ENCODE results near the gene KLRB1. TPM values are rescaled to one million over a fixed set of nuclear protein-coding genes. Genes with fewer than 3 reads are reported as not detected.

KLRB1 gene
- total RNA-seq, 1 experiment from 2014 or later, result not detected

DNA sequence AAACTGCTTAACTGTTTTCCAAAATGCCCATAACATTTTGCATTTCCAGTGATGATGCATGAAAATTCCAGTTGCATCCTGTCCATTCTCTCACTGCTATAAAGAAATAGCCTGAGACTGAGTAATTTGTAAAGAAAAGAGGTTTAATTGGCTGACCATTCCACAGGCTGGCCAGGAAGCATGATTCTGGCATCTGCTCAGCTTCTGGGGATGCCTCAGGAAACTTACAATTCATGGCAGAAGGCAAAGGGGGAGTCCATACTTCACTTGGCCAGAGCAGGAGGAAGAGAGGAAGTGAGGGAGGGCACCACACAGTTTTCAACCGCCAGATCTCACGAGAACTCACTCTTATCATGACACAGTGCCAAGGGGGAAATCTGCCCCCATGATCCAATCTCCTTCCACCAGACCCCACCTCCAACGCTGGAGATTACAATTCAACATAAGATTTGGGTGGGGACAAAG is 43.6 kb upstream of the KLRB1 start:
- DNase-seq (ENCODE audit: low read depth, low spot score), result no peak
- TF ChIP-seq SIN3A (IDR thresholded peaks at IDR 0.05; ENCODE audit: low read depth) (no peak), SRF (IDR thresholded peaks at IDR 0.05; ENCODE audit: low read depth) (no peak), EZH2phosphoT487 (IDR thresholded peaks at IDR 0.05; ENCODE audit: borderline replicate concordance) (no peak), ZFX (IDR thresholded peaks at IDR 0.05) (no peak)
- TF ChIP-seq, protein P1, sequence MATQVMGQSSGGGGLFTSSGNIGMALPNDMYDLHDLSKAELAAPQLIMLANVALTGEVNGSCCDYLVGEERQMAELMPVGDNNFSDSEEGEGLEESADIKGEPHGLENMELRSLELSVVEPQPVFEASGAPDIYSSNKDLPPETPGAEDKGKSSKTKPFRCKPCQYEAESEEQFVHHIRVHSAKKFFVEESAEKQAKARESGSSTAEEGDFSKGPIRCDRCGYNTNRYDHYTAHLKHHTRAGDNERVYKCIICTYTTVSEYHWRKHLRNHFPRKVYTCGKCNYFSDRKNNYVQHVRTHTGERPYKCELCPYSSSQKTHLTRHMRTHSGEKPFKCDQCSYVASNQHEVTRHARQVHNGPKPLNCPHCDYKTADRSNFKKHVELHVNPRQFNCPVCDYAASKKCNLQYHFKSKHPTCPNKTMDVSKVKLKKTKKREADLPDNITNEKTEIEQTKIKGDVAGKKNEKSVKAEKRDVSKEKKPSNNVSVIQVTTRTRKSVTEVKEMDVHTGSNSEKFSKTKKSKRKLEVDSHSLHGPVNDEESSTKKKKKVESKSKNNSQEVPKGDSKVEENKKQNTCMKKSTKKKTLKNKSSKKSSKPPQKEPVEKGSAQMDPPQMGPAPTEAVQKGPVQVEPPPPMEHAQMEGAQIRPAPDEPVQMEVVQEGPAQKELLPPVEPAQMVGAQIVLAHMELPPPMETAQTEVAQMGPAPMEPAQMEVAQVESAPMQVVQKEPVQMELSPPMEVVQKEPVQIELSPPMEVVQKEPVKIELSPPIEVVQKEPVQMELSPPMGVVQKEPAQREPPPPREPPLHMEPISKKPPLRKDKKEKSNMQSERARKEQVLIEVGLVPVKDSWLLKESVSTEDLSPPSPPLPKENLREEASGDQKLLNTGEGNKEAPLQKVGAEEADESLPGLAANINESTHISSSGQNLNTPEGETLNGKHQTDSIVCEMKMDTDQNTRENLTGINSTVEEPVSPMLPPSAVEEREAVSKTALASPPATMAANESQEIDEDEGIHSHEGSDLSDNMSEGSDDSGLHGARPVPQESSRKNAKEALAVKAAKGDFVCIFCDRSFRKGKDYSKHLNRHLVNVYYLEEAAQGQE (IDR thresholded peaks at IDR 0.05; ENCODE audit: low read depth), result no peak
- H3K27ac ChIP-seq (ENCODE audit: low read depth, low read length), result no peak overlapping the region
- intact Hi-C loops (cut with micrococcal nuclease), result no loop called here
- ChIA-PET POLR2A (no interaction called here), RAD21 (ENCODE audit: low non-redundant PET in 1 of 2, low total read pairs in 2 of 2, uncharacterized antibody in 2 of 2, unreplicated experiment in 2 of 2) (no interaction called here), CTCF (no interaction called here)
- H2AFZ ChIP-seq (ENCODE audit: low read depth, low read length, poor library complexity, severe bottlenecking), result no peak overlapping the region
- no peaks in the 10 kb centered on the region for H3K79me2 ChIP-seq (ENCODE audit: insufficient read depth, low read length)
- H4K20me1 ChIP-seq (ENCODE audit: insufficient read depth), result no peaks in the 10 kb centered on the region
- no peak for ATAC-seq
- BruUV-seq (replicated peaks), result no TSS peak
- H3K4me3 ChIP-seq (replicated peaks in 1 of 2; ENCODE audit: low read depth in 1 of 2, low read length in 2 of 2), result no peak overlapping the region
- H3K9ac ChIP-seq (ENCODE audit: low read length), result no peak overlapping the region
- H3K36me3 ChIP-seq (ENCODE audit: control insufficient read depth in 1 of 2, insufficient read depth in 2 of 2, low read length in 2 of 2), result no peaks in the 10 kb centered on the region
- H3K9me3 ChIP-seq (ENCODE audit: control insufficient read depth in 1 of 2, insufficient read depth in 1 of 2, low read depth in 1 of 2, low read length in 2 of 2), result no peaks in the 10 kb centered on the region
- H3K9me2 ChIP-seq (ENCODE audit: insufficient read depth), result no peaks in the 10 kb centered on the region
- H3K4me2 ChIP-seq (ENCODE audit: low read length), result no peak overlapping the region
- H3K4me1 ChIP-seq (ENCODE audit: control insufficient read depth in 1 of 2, insufficient read depth in 2 of 2, low read length in 2 of 2), result peaks cover 0 to 12% of the 10 kb centered on the region in 2 experiments; a peak in 1 of 4 replicates
- no peaks in the 10 kb centered on the region for H3K27me3 ChIP-seq (ENCODE audit: insufficient read depth, low read length)

DNA sequence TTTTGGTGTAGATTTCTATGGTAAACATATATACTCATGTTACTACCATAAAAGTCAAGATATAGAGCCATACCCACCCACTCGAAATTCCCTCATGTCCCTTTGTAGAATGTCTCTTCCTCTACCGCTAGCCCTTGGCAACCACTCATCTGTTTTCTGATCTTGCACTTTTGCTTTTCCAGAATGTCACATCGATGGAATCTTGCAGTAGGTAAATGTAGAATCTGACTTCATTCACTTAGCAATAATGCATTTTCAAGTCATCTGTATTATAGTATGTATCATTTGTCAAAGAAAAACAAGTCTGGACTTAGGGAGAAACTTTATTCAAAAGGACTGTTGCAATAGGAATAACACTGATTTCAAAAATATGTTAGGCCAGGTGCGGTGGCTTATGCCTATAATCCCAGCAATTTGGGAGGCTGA is 42.4 kb upstream of the KLRB1 start:
- H2AFZ ChIP-seq (ENCODE audit: low read depth, low read length, poor library complexity, severe bottlenecking), result no peak overlapping the region
- H3K27ac ChIP-seq (ENCODE audit: low read depth, low read length), result no peak overlapping the region
- no peaks in the 10 kb centered on the region for H3K79me2 ChIP-seq (ENCODE audit: insufficient read depth, low read length)
- TF ChIP-seq CBX3 (IDR thresholded peaks at IDR 0.05; ENCODE audit: low read depth) (no peak), EZH2 (IDR thresholded peaks at IDR 0.05) (no peak), JUND (IDR thresholded peaks at IDR 0.05) (no peak), RAD21 (IDR thresholded peaks at IDR 0.05; ENCODE audit: low read depth) (no peak), POLR2A (IDR thresholded peaks at IDR 0.05; ENCODE audit: borderline replicate concordance, extremely low read depth, insufficient read depth, insufficient read length) (no peak), SP1 (IDR thresholded peaks at IDR 0.05; ENCODE audit: low read depth) (no peak), FOSL1 (IDR thresholded peaks at IDR 0.05; ENCODE audit: low read depth) (no peak)
- TF ChIP-seq, protein P2, sequence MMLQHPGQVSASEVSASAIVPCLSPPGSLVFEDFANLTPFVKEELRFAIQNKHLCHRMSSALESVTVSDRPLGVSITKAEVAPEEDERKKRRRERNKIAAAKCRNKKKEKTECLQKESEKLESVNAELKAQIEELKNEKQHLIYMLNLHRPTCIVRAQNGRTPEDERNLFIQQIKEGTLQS (IDR thresholded peaks at IDR 0.05), result no peak
- TF ChIP-seq, protein P3, sequence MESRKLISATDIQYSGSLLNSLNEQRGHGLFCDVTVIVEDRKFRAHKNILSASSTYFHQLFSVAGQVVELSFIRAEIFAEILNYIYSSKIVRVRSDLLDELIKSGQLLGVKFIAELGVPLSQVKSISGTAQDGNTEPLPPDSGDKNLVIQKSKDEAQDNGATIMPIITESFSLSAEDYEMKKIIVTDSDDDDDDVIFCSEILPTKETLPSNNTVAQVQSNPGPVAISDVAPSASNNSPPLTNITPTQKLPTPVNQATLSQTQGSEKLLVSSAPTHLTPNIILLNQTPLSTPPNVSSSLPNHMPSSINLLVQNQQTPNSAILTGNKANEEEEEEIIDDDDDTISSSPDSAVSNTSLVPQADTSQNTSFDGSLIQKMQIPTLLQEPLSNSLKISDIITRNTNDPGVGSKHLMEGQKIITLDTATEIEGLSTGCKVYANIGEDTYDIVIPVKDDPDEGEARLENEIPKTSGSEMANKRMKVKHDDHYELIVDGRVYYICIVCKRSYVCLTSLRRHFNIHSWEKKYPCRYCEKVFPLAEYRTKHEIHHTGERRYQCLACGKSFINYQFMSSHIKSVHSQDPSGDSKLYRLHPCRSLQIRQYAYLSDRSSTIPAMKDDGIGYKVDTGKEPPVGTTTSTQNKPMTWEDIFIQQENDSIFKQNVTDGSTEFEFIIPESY (IDR thresholded peaks at IDR 0.05; ENCODE audit: extremely low read depth, insufficient replicate concordance, low read length), result no peak
- TF ChIP-seq, protein P4, sequence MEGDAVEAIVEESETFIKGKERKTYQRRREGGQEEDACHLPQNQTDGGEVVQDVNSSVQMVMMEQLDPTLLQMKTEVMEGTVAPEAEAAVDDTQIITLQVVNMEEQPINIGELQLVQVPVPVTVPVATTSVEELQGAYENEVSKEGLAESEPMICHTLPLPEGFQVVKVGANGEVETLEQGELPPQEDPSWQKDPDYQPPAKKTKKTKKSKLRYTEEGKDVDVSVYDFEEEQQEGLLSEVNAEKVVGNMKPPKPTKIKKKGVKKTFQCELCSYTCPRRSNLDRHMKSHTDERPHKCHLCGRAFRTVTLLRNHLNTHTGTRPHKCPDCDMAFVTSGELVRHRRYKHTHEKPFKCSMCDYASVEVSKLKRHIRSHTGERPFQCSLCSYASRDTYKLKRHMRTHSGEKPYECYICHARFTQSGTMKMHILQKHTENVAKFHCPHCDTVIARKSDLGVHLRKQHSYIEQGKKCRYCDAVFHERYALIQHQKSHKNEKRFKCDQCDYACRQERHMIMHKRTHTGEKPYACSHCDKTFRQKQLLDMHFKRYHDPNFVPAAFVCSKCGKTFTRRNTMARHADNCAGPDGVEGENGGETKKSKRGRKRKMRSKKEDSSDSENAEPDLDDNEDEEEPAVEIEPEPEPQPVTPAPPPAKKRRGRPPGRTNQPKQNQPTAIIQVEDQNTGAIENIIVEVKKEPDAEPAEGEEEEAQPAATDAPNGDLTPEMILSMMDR (IDR thresholded peaks at IDR 0.05 in 2 of 3, conservative IDR thresholded peaks at IDR 0.05 in 1 of 3; ENCODE audit: borderline replicate concordance in 1 of 3, insufficient read depth in 1 of 3, low read depth in 2 of 3, low read length in 2 of 3), result no peak

More for the DNA sequence above, 42.4 kb upstream of the KLRB1 start:
- H3K4me1 ChIP-seq (ENCODE audit: control insufficient read depth in 1 of 2, insufficient read depth in 2 of 2, low read length in 2 of 2), result peaks cover 0 to 12% of the 10 kb centered on the region in 2 experiments; a peak in 1 of 4 replicates
- H4K20me1 ChIP-seq (ENCODE audit: insufficient read depth), result no peaks in the 10 kb centered on the region
- CTCF ChIA-PET, result no interaction called here
- no peaks in the 10 kb centered on the region for H3K9me3 ChIP-seq (ENCODE audit: control insufficient read depth in 1 of 2, insufficient read depth in 1 of 2, low read depth in 1 of 2, low read length in 2 of 2)
- H3K36me3 ChIP-seq (ENCODE audit: control insufficient read depth in 1 of 2, insufficient read depth in 2 of 2, low read length in 2 of 2), result no peaks in the 10 kb centered on the region
- no peaks in the 10 kb centered on the region for H3K27me3 ChIP-seq (ENCODE audit: insufficient read depth, low read length)
- H3K9me2 ChIP-seq (ENCODE audit: insufficient read depth), result no peaks in the 10 kb centered on the region
- H3K4me2 ChIP-seq (ENCODE audit: low read length), result no peak overlapping the region
- no peak for DNase-seq (ENCODE audit: low read depth, low spot score)
- no peak overlapping the region for H3K9ac ChIP-seq (ENCODE audit: low read length)
- POLR2A ChIA-PET, result no interaction called here
- RAD21 ChIA-PET (ENCODE audit: low non-redundant PET in 1 of 2, low total read pairs in 2 of 2, uncharacterized antibody in 2 of 2, unreplicated experiment in 2 of 2), result no interaction called here
- ATAC-seq, result no peak
- intact Hi-C loops (cut with micrococcal nuclease), result no loop called here
- no TSS peak for BruUV-seq (replicated peaks)
- no peak overlapping the region for H3K4me3 ChIP-seq (replicated peaks in 1 of 2; ENCODE audit: low read depth in 1 of 2, low read length in 2 of 2)

Data from HCT116 (cell line).